ENCODE data around the gene TUFT1. TPM values are rescaled to one million over a fixed set of nuclear protein-coding genes. Genes with fewer than 3 reads are reported as not detected.

TUFT1 gene
- total RNA-seq, 2 donors from 2014 or later: 15.2 to 29.0 TPM

DNA sequence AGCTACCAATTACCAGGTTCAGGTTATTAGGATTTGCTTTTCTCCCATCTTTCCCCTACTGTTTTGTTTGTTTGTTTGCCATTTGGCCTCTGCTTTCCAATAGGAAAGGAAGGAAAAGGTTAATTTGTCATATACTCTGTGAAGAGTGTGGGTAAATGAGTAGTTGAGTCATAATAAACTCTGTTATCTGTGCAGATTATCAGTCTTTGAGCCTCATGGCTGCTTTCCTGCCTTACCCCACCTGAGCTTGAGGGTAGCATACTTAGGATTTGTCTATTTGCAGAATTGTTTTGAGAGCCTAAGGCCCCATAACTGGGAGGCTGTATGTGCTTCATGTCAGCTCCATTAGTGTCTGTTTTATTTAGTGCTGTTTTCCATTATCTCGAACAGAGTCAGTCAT, 38.8 kb downstream of the TUFT1 start:
- intact Hi-C loops (cut with DNase I): no loop called here
- H3K27ac ChIP-seq: no peak overlapping the region
- WGBS: 98% methylated on average over 1 of the region's 1 CpG
- H3K9me3 ChIP-seq: no peaks in the 10 kb centered on the region
- no peaks in the 10 kb centered on the region for H3K27me3 ChIP-seq (replicated peaks; ENCODE audit: insufficient read depth)
- no peaks in the 10 kb centered on the region for H3K36me3 ChIP-seq
- no peak for DNase-seq (ENCODE audit: low spot score)
- H3K4me1 ChIP-seq (replicated peaks): no peaks in the 10 kb centered on the region
- no peak overlapping the region for H3K4me3 ChIP-seq
- TF ChIP-seq POLR2A (IDR thresholded peaks at IDR 0.05): no peak
- TF ChIP-seq POLR2AphosphoS5 (IDR thresholded peaks at IDR 0.05): no peak
- TF ChIP-seq, protein P1, sequence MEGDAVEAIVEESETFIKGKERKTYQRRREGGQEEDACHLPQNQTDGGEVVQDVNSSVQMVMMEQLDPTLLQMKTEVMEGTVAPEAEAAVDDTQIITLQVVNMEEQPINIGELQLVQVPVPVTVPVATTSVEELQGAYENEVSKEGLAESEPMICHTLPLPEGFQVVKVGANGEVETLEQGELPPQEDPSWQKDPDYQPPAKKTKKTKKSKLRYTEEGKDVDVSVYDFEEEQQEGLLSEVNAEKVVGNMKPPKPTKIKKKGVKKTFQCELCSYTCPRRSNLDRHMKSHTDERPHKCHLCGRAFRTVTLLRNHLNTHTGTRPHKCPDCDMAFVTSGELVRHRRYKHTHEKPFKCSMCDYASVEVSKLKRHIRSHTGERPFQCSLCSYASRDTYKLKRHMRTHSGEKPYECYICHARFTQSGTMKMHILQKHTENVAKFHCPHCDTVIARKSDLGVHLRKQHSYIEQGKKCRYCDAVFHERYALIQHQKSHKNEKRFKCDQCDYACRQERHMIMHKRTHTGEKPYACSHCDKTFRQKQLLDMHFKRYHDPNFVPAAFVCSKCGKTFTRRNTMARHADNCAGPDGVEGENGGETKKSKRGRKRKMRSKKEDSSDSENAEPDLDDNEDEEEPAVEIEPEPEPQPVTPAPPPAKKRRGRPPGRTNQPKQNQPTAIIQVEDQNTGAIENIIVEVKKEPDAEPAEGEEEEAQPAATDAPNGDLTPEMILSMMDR (IDR thresholded peaks at IDR 0.05): no peak

DNA sequence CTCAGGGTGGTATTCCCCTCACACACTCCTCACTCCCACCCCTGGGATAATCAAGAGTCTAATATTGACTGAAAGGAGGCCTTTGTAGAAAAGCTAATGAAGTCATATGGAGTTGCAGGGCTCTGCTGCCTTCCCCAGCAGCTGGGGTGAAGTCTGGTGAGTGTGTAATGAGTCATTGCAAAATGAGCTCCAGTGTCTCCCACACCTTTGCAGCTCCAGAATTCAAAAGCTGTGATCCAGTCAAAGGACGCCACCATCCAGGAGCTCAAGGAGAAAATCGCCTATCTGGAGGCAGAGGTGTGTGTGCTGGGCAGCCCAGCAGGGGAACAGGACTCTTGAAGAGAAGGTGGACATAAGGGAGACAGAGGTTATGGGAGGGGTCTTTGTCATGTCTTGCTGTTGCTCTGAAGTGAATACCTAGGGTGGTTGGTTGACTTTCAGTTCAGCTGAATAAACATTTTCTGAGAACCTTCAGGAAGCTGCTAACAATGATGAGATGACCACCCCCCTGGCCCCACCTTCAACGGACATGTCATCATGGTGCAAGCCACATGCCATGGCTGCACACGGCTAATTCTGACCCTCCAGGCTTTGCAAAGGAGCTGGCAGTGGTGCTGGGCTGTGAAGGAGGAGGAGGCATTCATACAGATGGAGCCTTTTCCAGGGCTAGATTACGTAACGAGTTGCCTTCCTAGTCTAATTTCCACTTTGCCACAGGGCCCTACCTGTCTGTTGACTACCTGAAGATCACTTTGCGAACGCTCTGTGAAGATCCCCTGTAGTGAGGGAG, 39.5 kb downstream of the TUFT1 start:
- Histone ChIP-seq H3K9me3 (no peaks in the 10 kb centered on the region), H3K36me3 (no peaks in the 10 kb centered on the region), H3K27ac (no peak overlapping the region), H3K4me3 (no peak overlapping the region), H3K4me1 (replicated peaks) (no peaks in the 10 kb centered on the region), H3K27me3 (replicated peaks; ENCODE audit: insufficient read depth) (no peaks in the 10 kb centered on the region)
- 76% methylated on average over 8 of the region's 8 CpGs for WGBS
- intact Hi-C loops (cut with DNase I): no loop called here
- TF ChIP-seq POLR2A (IDR thresholded peaks at IDR 0.05): no peak
- no peak for TF ChIP-seq POLR2AphosphoS5 (IDR thresholded peaks at IDR 0.05)
- TF ChIP-seq, protein P1 (IDR thresholded peaks at IDR 0.05): no peak
- DNase-seq (ENCODE audit: low spot score): no peak

DNA sequence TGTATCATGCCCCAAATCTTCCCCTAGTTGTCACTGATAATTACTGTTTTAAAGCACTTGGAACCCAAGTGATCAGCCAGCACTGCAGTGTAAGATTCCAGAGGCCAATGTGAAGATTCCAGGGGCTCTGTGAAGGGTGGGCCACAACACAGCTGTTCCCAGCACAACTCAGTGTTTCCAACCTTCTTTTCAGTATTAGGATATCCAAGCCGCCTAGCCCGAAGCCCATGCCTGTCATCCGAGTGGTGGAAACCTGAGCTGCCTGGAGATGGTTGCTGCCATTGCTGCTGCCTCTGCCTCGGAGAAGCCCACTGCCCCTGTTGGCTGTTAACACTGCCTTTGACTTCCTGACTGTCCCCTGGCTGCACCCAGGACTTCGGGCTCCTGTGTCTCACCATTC, 41.3 kb downstream of the TUFT1 start:
- Histone ChIP-seq H3K27ac (no peak overlapping the region), H3K27me3 (replicated peaks; ENCODE audit: insufficient read depth) (no peaks in the 10 kb centered on the region), H3K36me3 (no peaks in the 10 kb centered on the region), H3K4me3 (no peak overlapping the region), H3K9me3 (no peaks in the 10 kb centered on the region), H3K4me1 (replicated peaks) (no peaks in the 10 kb centered on the region)
- TF ChIP-seq POLR2A (IDR thresholded peaks at IDR 0.05): no peak
- TF ChIP-seq POLR2AphosphoS5 (IDR thresholded peaks at IDR 0.05): no peak
- TF ChIP-seq, protein P1 (IDR thresholded peaks at IDR 0.05): no peak
- intact Hi-C loops (cut with DNase I): no loop called here
- 49% methylated on average over 5 of the region's 5 CpGs for WGBS
- no peak for DNase-seq (ENCODE audit: low spot score)

DNA sequence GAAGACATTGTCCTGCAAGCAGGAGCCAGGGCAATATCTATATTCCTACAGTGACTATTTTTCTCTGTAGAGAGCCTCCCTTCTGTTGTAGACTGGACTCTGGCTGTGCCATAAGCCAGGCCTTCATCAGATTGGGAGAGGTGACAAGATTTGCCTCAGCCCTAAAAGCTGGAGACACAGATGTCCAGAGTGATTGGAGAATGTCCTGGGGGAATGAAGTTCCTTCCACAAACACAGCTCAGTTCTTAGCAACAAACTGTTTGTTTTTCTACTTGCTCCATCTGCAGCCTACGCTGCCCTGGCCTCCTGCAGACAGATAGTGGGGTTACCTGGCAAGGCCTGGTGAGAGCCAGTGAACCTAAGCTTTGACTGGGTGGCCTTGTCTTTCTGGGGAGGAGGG, 41.8 kb downstream of the TUFT1 start:
- TF ChIP-seq POLR2AphosphoS5 (IDR thresholded peaks at IDR 0.05): no peak
- TF ChIP-seq, protein P1 (IDR thresholded peaks at IDR 0.05): no peak
- no peak for TF ChIP-seq POLR2A (IDR thresholded peaks at IDR 0.05)
- DNase-seq (ENCODE audit: low spot score): no peak
- Histone ChIP-seq H3K36me3 (no peaks in the 10 kb centered on the region), H3K4me3 (no peak overlapping the region), H3K27me3 (replicated peaks; ENCODE audit: insufficient read depth) (no peaks in the 10 kb centered on the region), H3K4me1 (replicated peaks) (no peaks in the 10 kb centered on the region), H3K27ac (no peak overlapping the region), H3K9me3 (no peaks in the 10 kb centered on the region)
- intact Hi-C loops (cut with DNase I): no loop called here
- 86% methylated on average over 1 of the region's 1 CpG for WGBS

DNA sequence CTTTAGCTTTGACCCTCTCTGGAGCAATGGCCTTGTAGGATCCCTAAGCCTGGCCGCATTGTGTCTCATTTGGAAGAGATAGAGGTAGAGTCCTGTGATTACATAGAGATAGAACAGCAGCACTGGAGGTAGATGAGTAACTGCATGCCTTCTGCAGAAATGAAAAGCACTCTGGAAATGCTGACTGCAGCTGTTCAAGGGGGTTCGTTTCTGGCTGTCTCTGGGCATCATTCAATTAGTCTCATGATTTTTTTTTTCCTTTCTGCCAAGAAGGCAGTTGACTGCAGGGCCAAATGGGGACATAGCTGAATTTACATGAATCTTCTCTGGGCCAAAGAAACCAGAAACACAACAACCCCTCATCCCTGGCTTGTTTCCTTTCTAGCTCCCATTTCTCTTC, 43.7 kb downstream of the TUFT1 start:
- Histone ChIP-seq H3K4me3 (no peak overlapping the region), H3K9me3 (no peaks in the 10 kb centered on the region), H3K36me3 (no peaks in the 10 kb centered on the region), H3K27ac (no peak overlapping the region), H3K27me3 (replicated peaks; ENCODE audit: insufficient read depth) (no peaks in the 10 kb centered on the region), H3K4me1 (replicated peaks) (no peaks in the 10 kb centered on the region)
- no peak for DNase-seq (ENCODE audit: low spot score)
- WGBS: 58% methylated on average over 2 of the region's 2 CpGs
- intact Hi-C loops (cut with DNase I): no loop called here
- TF ChIP-seq POLR2AphosphoS5 (IDR thresholded peaks at IDR 0.05) (no peak), POLR2A (IDR thresholded peaks at IDR 0.05) (no peak)
- TF ChIP-seq, protein P1 (IDR thresholded peaks at IDR 0.05): no peak
